WTC11 (cell line): ENCODE measurements around the gene BCL11A. TPM values are rescaled to one million over a fixed set of nuclear protein-coding genes. Genes with fewer than 3 reads are reported as not detected.

Experiments used
- ATAC-seq: fragments of 200-7000 bp; cut with Tn5 transposase; 2 replicates; pipeline ENCODE4 v1.10.0; 2021; ENCODE audit warnings: mild to moderate bottlenecking, moderate library complexity
- CTCF ChIA-PET: fragments of 300-600 bp; sonication (Branson Sonifier 250); formaldehyde crosslinking; loops from one replicate; lab custom pipeline; 2021; ENCODE audit warnings: antibody characterized with exemption; lab: Charles Lee
- POLR2A ChIA-PET: fragments of 350-600 bp; sonication (Branson Sonifier 250); formaldehyde crosslinking; loops from one replicate; lab custom pipeline; 2021; ENCODE audit warnings: antibody characterized with exemption; lab: Charles Lee
- DNase-seq: peaks from one replicate; pipeline ENCODE4 v3.0.0; 2021; ENCODE audit warnings: low spot score
- H3K27ac Mint-ChIP-seq: 2 replicates; pipeline ENCODE4 v1.8.0; 2021; ENCODE audit warnings: mixed read lengths
- H3K27me3 Mint-ChIP-seq: 2 replicates; pipeline ENCODE4 v1.8.0; 2021; ENCODE audit warnings: low read depth, mild to moderate bottlenecking, moderate library complexity, mixed read lengths
- H3K36me3 Mint-ChIP-seq: 2 replicates; pipeline ENCODE4 v1.8.0; 2021; ENCODE audit warnings: mixed read lengths
- H3K4me1 Mint-ChIP-seq: 2 replicates; pipeline ENCODE4 v1.8.0; 2022; ENCODE audit warnings: mixed read lengths
- H3K4me3 Mint-ChIP-seq: 2 replicates; pipeline ENCODE4 v1.8.0; 2021; ENCODE audit warnings: mild to moderate bottlenecking, moderate library complexity, mixed read lengths
- H3K9me3 Mint-ChIP-seq: 2 replicates; pipeline ENCODE4 v1.8.0; 2021; ENCODE audit warnings: mixed read lengths
- ARID4B ChIP-seq: sonication (generic); formaldehyde crosslinking; IDR thresholded peaks from 2 replicates; pipeline ENCODE4 v1.8.0; 2023; ENCODE audit warnings: missing genetic modification reagents, mild to moderate bottlenecking, borderline replicate concordance
- ATF6 ChIP-seq: sonication (generic); formaldehyde crosslinking; IDR thresholded peaks from 2 replicates; pipeline ENCODE4 v1.8.1; 2023; ENCODE audit warnings: mild to moderate bottlenecking, missing genetic modification reagents
- CREB1 ChIP-seq: sonication (generic); formaldehyde crosslinking; IDR thresholded peaks from 2 replicates; pipeline ENCODE4 v1.8.0; 2023; ENCODE audit warnings: mild to moderate bottlenecking, missing genetic modification reagents
- ELF4 ChIP-seq: sonication (generic); formaldehyde crosslinking; IDR thresholded peaks from 2 replicates; pipeline ENCODE4 v1.8.1; 2022; ENCODE audit warnings: low read depth, mild to moderate bottlenecking, moderate library complexity, missing genetic modification reagents
- ETV6 ChIP-seq: sonication (generic); formaldehyde crosslinking; IDR thresholded peaks from 2 replicates; pipeline ENCODE4 v1.8.1; 2022; ENCODE audit warnings: mild to moderate bottlenecking, missing genetic modification reagents
- FOXP1 ChIP-seq: sonication (generic); formaldehyde crosslinking; IDR thresholded peaks from 2 replicates; pipeline ENCODE4 v1.8.0; 2022; ENCODE audit warnings: missing genetic modification reagents, mild to moderate bottlenecking, moderate library complexity, borderline replicate concordance
- HMGXB4 ChIP-seq: sonication (generic); formaldehyde crosslinking; IDR thresholded peaks from 2 replicates; pipeline ENCODE4 v1.8.1; 2023; ENCODE audit warnings: mild to moderate bottlenecking, moderate library complexity, missing genetic modification reagents
- JAZF1 ChIP-seq: fragments of 250-450 bp; sonication (Bioruptor Pico); IDR thresholded peaks from 2 replicates; pipeline ENCODE4 v1.9.0; 2021; ENCODE audit warnings: moderate library complexity, mild to moderate bottlenecking, inconsistent platforms
- JUN ChIP-seq: sonication (generic); formaldehyde crosslinking; IDR thresholded peaks from 2 replicates; pipeline ENCODE4 v1.8.0; 2023; ENCODE audit warnings: mild to moderate bottlenecking, missing genetic modification reagents
- MXD4 ChIP-seq: fragments of 250-450 bp; sonication (Bioruptor Pico); IDR thresholded peaks from 2 replicates; pipeline ENCODE4 v1.8.0; 2021; ENCODE audit warnings: mild to moderate bottlenecking, moderate library complexity, borderline replicate concordance
- NFATC4 ChIP-seq: fragments of 250-450 bp; sonication (Bioruptor Pico); IDR thresholded peaks from 2 replicates; pipeline ENCODE4 v1.9.0; 2021; ENCODE audit warnings: mild to moderate bottlenecking
- PREB ChIP-seq: sonication (generic); formaldehyde crosslinking; IDR thresholded peaks from 2 replicates; pipeline ENCODE4 v1.8.1; 2022; ENCODE audit warnings: mild to moderate bottlenecking, missing genetic modification reagents, moderate library complexity, borderline replicate concordance
- TP53 ChIP-seq: sonication (generic); formaldehyde crosslinking; IDR thresholded peaks from 2 replicates; pipeline ENCODE4 v1.8.1; 2023; ENCODE audit warnings: mild to moderate bottlenecking, missing genetic modification reagents
- ZNF317 ChIP-seq: sonication (generic); formaldehyde crosslinking; IDR thresholded peaks from 2 replicates; pipeline ENCODE4 v1.8.1; 2023; ENCODE audit warnings: low read depth, mild to moderate bottlenecking, moderate library complexity, missing genetic modification reagents, borderline replicate concordance
- ZNF416 ChIP-seq: fragments of 250-450 bp; sonication (Bioruptor Pico); IDR thresholded peaks from 2 replicates; pipeline ENCODE4 v1.9.0; 2021; ENCODE audit warnings: mild to moderate bottlenecking, inconsistent platforms
- total RNA-seq: library from RNA; stranded (reverse); gene quantifications from 3 replicates; pipeline ENCODE4 v1.2.3, GENCODE V29; 2021

BCL11A gene
- total RNA-seq, 1 experiment from 2014 or later, result 53.2 TPM

- TF ChIP-seq PREB (no peak), HMGXB4 (no peak)
- POLR2A ChIA-PET, result no interaction called here
- H3K4me3 Mint-ChIP-seq, result no peak overlapping the region
- H3K27me3 Mint-ChIP-seq, result no peaks in the 10 kb centered on the region
- ATAC-seq (no peak), DNase-seq (no peak)
- H3K36me3 Mint-ChIP-seq, result peaks cover 6% of the 10 kb centered on the region; the same call in 1 of the 2 replicates
- CTCF ChIA-PET, result interaction anchor here (0.5 to 1.8 kb wide), 3 partner anchors 8 to 62 kb away, joined by 3 to 4 read pairs (median 4); no protein-coding TSS in a partner anchor
- no peaks in the 10 kb centered on the region for H3K9me3 Mint-ChIP-seq
- H3K27ac Mint-ChIP-seq, result peak overlapping the region; percentile 73; the same call in 1 of the 2 replicates
- peaks cover 72% of the 10 kb centered on the region for H3K4me1 Mint-ChIP-seq
Observed at GRCh38 chr2:60505240-60505879, 48.1 kb downstream of the BCL11A start.

- H3K27me3 Mint-ChIP-seq, result no peaks in the 10 kb centered on the region
Observed at GRCh38 chr2:60504049-60504448, 49.4 kb downstream of the BCL11A start.

GRCh38 chr2:60502144-60502543 lies 51.3 kb downstream of the BCL11A start:
- H3K27me3 Mint-ChIP-seq, result no peaks in the 10 kb centered on the region
- no peak for ATAC-seq
- peaks cover 9% of the 10 kb centered on the region; the same call in 1 of the 2 replicates for H3K36me3 Mint-ChIP-seq
- no peak for DNase-seq
- no peaks in the 10 kb centered on the region for H3K9me3 Mint-ChIP-seq
- ChIA-PET POLR2A (interaction anchor here (0.5 kb wide), 1 partner anchor 399 kb away, joined by 7 read pairs; no protein-coding TSS in a partner anchor), CTCF (no interaction called here)
- peaks cover 68% of the 10 kb centered on the region for H3K4me1 Mint-ChIP-seq
- no peak overlapping the region; the same call in 1 of the 2 replicates for H3K27ac Mint-ChIP-seq
- H3K4me3 Mint-ChIP-seq, result no peak overlapping the region
- TF ChIP-seq PREB, result no peak
- no peak for TF ChIP-seq FOXP1
- TF ChIP-seq ELF4 (CRISPR knock-in tag), result no peak
- TF ChIP-seq ATF6 (CRISPR knock-in tag), result no peak
- TF ChIP-seq JAZF1 (CRISPR knock-in tag), result no peak
- no peak for TF ChIP-seq CREB1 (CRISPR knock-in tag)
- no peak for TF ChIP-seq NFATC4 (CRISPR knock-in tag)
- no peak for TF ChIP-seq TP53 (CRISPR knock-in tag)
- TF ChIP-seq ZNF317 (CRISPR knock-in tag), result no peak
- no peak for TF ChIP-seq ARID4B (CRISPR knock-in tag)
- TF ChIP-seq ETV6 (CRISPR knock-in tag), result no peak
- no peak for TF ChIP-seq JUN (CRISPR knock-in tag)

More at GRCh38 chr2:60504049-60504448, 49.4 kb downstream of the BCL11A start:
- ChIA-PET CTCF (interaction anchor here (1.8 kb wide), 1 partner anchor 57 kb away, joined by 4 read pairs; no protein-coding TSS in a partner anchor), POLR2A (no interaction called here)
- peak; percentile 9; the same call in 1 of the 2 replicates for ATAC-seq
- 0 out of 2 replicates have a peak overlapping the region, but pooled peaks have one; percentile 31 for H3K27ac Mint-ChIP-seq
- H3K9me3 Mint-ChIP-seq, result no peaks in the 10 kb centered on the region
- no peak overlapping the region for H3K4me3 Mint-ChIP-seq
- H3K4me1 Mint-ChIP-seq, result peaks cover 70% of the 10 kb centered on the region
- TF ChIP-seq CREB1 (CRISPR knock-in tag) (no peak), ZNF416 (CRISPR knock-in tag) (no peak), HMGXB4 (no peak), MXD4 (CRISPR knock-in tag) (no peak)
- peaks cover 6% of the 10 kb centered on the region; the same call in 1 of the 2 replicates for H3K36me3 Mint-ChIP-seq
- no peak for DNase-seq
